ENCODE results near the gene CCDC88A. TPM values are rescaled to one million over a fixed set of nuclear protein-coding genes. Genes with fewer than 3 reads are reported as not detected.

CCDC88A gene
- total and polyA plus RNA-seq, 2 experiments from 2014 or later = 12.2 to 31.0 TPM

- Histone ChIP-seq H3K27ac (no peak overlapping the region), H4K20me1 (ENCODE audit: insufficient read depth, poor library complexity, severe bottlenecking) (no peaks in the 10 kb centered on the region), H3K27me3 (no peaks in the 10 kb centered on the region), H3K79me2 (no peaks in the 10 kb centered on the region), H3K4me1 (ENCODE audit: insufficient read depth) (no peaks in the 10 kb centered on the region), H3K9me3 (ENCODE audit: low read depth) (no peaks in the 10 kb centered on the region), H3K4me2 (no peak overlapping the region), H3K4me3 (no peak overlapping the region), H3K9me2 (replicated peaks; ENCODE audit: insufficient read depth) (no peaks in the 10 kb centered on the region), H2AFZ (no peak overlapping the region), H3K36me3 (replicated peaks; ENCODE audit: insufficient read depth, low read depth) (no peaks in the 10 kb centered on the region)
- DNase-seq (ENCODE audit: low spot score) = no peak
- TF ChIP-seq, protein P1, sequence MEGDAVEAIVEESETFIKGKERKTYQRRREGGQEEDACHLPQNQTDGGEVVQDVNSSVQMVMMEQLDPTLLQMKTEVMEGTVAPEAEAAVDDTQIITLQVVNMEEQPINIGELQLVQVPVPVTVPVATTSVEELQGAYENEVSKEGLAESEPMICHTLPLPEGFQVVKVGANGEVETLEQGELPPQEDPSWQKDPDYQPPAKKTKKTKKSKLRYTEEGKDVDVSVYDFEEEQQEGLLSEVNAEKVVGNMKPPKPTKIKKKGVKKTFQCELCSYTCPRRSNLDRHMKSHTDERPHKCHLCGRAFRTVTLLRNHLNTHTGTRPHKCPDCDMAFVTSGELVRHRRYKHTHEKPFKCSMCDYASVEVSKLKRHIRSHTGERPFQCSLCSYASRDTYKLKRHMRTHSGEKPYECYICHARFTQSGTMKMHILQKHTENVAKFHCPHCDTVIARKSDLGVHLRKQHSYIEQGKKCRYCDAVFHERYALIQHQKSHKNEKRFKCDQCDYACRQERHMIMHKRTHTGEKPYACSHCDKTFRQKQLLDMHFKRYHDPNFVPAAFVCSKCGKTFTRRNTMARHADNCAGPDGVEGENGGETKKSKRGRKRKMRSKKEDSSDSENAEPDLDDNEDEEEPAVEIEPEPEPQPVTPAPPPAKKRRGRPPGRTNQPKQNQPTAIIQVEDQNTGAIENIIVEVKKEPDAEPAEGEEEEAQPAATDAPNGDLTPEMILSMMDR (IDR thresholded peaks at IDR 0.05; ENCODE audit: poor library complexity) = no peak
- TF ChIP-seq EZH2 (IDR thresholded peaks at IDR 0.05; ENCODE audit: borderline replicate concordance) = no peak
- TF ChIP-seq EZH2phosphoT487 (IDR thresholded peaks at IDR 0.05; ENCODE audit: low read depth, severe bottlenecking, unreplicated experiment) = no peak
These were observed 48.3 kb downstream of the CCDC88A start for GRCh38 chr2:55371376-55371775.

- H3K27me3 ChIP-seq = no peaks in the 10 kb centered on the region
- no peaks in the 10 kb centered on the region for H3K4me1 ChIP-seq (ENCODE audit: insufficient read depth)
- H4K20me1 ChIP-seq (ENCODE audit: insufficient read depth, poor library complexity, severe bottlenecking) = no peaks in the 10 kb centered on the region
- no peak for DNase-seq (ENCODE audit: low spot score)
- 97% methylated on average over 4 of the region's 4 CpGs for WGBS (ENCODE audit: low lambda C conversion rate, missing lambda C conversion rate)
- H3K4me3 ChIP-seq = no peak overlapping the region
- no peak overlapping the region for H3K27ac ChIP-seq
- H3K4me2 ChIP-seq = no peak overlapping the region
- TF ChIP-seq EZH2 (IDR thresholded peaks at IDR 0.05; ENCODE audit: borderline replicate concordance) = no peak
- TF ChIP-seq, protein P1 (IDR thresholded peaks at IDR 0.05; ENCODE audit: poor library complexity) = no peak
- TF ChIP-seq EZH2phosphoT487 (IDR thresholded peaks at IDR 0.05; ENCODE audit: low read depth, severe bottlenecking, unreplicated experiment) = no peak
- no peaks in the 10 kb centered on the region for H3K36me3 ChIP-seq (replicated peaks; ENCODE audit: insufficient read depth, low read depth)
- H3K9me2 ChIP-seq (replicated peaks; ENCODE audit: insufficient read depth) = no peaks in the 10 kb centered on the region
- H2AFZ ChIP-seq = no peak overlapping the region
- no peaks in the 10 kb centered on the region for H3K79me2 ChIP-seq
- no peaks in the 10 kb centered on the region for H3K9me3 ChIP-seq (ENCODE audit: low read depth)
These were observed 49.4 kb downstream of the CCDC88A start for GRCh38 chr2:55370208-55370607.

DNA sequence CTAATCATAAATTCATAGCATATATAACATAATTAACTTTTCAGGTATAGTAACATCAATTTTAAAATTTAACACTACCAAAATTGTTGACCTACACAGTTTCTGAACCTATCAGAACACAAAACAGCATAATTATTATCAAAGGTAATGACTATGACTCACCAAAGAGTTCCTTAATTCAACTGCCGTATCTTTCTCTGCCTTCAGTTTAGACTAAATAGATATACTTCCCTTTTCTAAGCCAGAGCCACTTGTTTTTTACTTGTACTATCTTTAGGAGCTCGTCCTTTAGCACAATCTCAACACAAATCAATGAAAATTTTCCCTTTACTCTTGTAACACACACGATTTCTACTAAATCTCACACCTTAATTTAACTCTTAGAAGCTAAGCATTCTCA lies 54.4 kb downstream of the CCDC88A start:
- Histone ChIP-seq H3K4me1 (ENCODE audit: insufficient read depth) (no peaks in the 10 kb centered on the region), H3K27me3 (no peaks in the 10 kb centered on the region), H3K9me2 (replicated peaks; ENCODE audit: insufficient read depth) (no peaks in the 10 kb centered on the region), H2AFZ (no peak overlapping the region), H3K27ac (no peak overlapping the region), H3K9me3 (ENCODE audit: low read depth) (no peaks in the 10 kb centered on the region), H3K36me3 (replicated peaks; ENCODE audit: insufficient read depth, low read depth) (no peaks in the 10 kb centered on the region), H3K4me2 (no peak overlapping the region), H3K4me3 (no peak overlapping the region), H3K79me2 (no peaks in the 10 kb centered on the region), H4K20me1 (ENCODE audit: insufficient read depth, poor library complexity, severe bottlenecking) (no peaks in the 10 kb centered on the region)
- no peak for DNase-seq (ENCODE audit: low spot score)
- 91% methylated on average over 3 of the region's 3 CpGs for WGBS (ENCODE audit: low lambda C conversion rate, missing lambda C conversion rate)
- TF ChIP-seq EZH2phosphoT487 (IDR thresholded peaks at IDR 0.05; ENCODE audit: low read depth, severe bottlenecking, unreplicated experiment) (no peak), EZH2 (IDR thresholded peaks at IDR 0.05; ENCODE audit: borderline replicate concordance) (no peak)
- TF ChIP-seq, protein P1 (IDR thresholded peaks at IDR 0.05; ENCODE audit: poor library complexity) = no peak

All from hepatocyte (in vitro differentiated cells).